HG03045 (cell line): Measurements from ENCODE around the gene TIMM17B.
"Not testable (repeated sequence)": the region's sequence is repeated elsewhere in the genome, so short reads cannot be mapped to it uniquely, and the experiment has no call there.

ENCODE experiments used
- ATAC-seq: cut with Tn5 transposase; IDR thresholded peaks from one replicate; pipeline ENCODE4 v1.9.1; 2021; ENCODE audit warnings: mild to moderate bottlenecking, moderate library complexity; ENCODE audit not compliant: unreplicated experiment

TIMM17B gene

DNA sequence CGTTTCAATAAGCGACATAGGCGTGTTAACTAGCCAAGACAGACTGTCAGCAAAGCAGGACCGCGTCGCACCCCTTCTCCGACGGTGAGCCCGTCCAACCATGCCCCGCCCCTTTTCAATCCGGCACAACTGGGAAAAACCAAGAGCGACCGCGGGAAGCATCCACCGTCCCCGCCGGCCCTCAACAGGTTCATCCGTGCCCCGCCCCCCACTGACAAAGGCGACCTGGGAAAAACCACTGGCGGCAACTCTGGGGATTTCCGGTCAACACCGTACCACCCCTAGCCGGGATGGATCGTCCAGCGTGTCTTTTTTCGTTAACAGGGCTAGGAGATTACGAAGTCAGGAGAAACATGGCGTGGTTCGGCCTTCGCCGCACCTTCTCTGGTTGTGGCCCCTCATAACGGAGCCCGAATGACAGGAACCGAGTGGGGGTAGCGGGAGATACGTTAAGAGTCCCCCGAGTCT lies 377 bp downstream of the TIMM17B start:
- peak; percentile 6 for ATAC-seq

DNA sequence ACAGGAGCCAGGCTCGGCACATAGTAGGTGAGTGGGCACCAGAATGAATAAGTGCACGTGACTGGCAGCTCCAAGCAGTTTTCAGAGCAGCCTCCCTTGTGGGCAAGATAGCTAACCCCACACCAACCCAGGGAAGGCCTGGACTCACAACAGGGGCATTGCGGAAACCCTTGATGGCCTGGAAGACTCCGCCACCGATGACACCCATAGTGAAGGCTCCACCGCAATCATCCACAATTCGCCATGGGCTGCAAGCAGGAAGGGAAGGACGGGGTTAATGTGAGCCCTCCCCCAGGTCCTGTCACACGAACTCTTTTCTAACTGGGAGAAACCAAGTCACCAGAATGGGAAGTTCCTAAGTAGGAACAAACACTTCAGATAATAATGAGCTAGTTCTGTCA lies 957 bp downstream of the TIMM17B start:
- ATAC-seq, result no peak

DNA sequence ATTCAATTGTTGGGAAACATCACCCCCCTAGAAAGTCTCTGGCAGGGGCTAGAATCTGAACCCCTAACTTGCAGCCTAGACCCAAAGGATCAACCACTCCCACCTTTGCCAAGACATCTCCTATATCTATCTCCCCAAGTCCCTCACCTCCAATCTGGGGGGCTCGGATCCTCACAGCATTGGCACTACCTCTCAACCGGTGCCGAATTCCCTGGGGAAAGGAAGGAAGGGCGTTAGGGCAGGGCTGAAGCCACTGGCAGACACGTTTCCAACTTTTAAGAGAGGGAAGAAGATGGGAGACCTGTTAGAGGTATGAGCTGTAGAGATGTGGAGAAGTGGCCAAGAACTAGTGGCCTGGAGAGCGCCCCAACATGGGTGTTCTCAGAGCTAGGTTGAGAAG lies 2.7 kb downstream of the TIMM17B start:
- no peak for ATAC-seq

DNA sequence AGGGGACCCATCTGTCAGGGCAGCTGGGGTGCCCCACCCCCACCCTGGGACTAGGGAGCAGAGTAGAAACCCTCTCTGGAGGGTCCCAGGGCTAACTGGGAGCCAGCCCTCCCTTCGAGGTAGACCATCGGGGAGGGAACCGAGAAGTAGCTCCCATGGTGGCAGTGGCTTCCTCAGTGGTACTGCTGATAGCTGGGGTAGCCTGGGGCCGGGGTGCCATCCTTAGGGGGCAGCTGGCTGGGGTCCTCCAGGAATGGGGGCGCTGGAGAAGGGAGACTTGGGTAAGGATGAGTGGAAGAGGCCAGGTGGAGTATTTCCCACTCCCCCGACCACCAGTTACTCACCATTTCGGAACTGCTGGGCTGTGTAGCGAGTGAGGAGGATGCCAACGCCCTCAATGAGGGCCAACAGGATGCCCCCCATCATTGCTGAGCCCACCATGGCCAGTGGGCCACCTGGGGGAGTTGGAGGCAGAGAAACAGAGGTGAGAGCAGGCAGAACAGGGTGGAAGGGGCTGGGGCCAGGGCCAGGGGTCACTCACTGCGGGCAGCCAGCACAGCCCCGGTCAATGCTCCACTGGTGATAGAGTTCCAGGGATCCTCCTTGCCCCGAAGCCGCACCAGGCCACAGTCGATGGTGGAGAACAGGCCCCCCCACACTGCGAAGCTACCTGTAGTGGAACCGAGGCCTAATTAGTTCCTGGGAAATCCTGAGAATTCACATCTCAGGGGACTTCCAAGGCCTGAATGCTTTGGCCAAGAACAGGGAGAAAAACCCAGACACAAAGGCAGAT lies 3.8 kb downstream of the TIMM17B start:
- ATAC-seq, result no peak

DNA sequence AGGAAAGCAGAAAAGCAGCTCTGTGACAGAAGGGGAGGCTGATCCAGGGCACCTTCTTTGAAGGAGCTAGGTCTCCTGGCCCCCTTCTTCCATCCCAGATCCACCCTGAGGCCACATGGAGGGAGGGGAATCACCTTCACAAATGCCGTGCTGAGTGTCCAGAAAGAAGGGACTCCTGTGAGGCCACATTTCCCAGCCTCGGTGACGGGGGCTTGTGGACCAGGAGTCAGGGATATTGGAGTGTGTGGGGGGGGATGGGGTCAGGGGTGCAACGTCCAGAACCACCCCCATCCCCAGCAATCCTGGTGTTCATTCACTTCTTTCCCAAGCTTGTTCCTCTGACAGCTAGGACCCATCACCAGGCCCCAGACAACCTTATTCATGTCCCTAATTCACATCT lies 4.7 kb downstream of the TIMM17B start:
- ATAC-seq, result no peak

DNA sequence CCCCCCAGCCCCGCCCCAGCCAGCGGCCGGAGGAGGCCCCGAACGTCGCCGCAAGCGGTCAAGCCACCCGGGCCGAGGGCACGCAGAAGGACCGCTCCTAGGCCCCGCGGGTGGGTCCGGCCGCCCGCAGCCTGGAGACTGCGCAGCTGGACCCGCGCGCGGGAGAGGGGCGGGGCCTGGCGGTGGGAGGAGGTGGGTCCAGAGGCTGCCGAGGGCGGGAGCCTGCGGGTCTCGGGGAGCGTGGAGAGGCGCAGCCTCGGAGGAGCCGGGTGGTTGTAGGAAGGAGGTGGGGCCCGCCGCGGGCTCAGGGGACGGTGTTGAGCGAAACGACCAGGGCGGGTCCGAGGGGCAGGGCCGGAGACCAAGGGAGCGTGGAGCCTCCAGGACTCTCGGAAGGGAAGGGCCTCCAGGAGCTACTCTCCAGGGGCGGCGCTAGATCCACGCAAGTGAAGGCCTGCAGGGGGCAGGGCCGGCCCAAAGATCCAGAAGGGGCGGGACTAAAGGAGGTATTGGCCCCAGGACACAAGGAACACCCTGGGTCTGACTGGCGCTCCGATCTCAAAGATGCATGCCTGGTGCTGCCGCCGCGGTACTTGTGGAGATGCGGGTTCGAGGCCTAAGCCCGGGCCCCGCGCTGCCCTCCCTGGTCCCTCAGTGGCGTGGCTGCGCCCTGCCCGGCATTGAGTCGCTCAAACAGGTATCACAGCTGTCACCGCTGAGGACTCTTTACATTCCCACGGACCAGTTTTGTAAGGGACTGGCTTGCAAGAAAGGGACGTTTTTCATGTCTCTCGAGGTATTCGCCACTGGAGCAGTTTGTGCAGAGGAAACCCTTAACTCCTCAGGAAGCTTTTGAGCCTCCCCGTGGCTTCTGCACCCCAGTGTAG lies 5.9 kb downstream of the TIMM17B start:
- ATAC-seq, result peak; percentile 82

DNA sequence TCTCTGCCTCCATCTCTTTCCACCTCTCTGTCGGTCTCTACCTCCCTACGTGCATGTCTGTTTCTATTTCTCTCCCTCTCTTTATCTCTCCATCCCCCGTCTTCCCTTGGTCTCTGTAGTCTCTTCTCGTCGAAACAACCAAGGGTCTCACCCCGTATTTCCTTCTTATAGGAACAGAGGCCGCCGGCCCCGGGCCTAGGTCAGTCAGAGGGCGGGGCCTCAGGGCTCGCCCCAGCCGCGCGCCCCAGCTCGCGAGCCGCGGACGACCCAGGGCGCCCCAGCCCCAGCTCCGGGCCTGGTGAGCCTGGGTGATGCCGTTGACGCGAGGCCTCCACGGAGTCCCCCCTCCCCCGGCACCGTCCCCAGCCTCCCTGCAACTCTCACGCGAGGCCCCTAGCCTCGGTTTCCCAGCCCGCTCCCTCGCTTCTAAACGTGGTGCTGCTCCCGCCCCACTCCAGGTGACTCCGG lies 6.6 kb downstream of the TIMM17B start:
- peak; percentile 45 for ATAC-seq

DNA sequence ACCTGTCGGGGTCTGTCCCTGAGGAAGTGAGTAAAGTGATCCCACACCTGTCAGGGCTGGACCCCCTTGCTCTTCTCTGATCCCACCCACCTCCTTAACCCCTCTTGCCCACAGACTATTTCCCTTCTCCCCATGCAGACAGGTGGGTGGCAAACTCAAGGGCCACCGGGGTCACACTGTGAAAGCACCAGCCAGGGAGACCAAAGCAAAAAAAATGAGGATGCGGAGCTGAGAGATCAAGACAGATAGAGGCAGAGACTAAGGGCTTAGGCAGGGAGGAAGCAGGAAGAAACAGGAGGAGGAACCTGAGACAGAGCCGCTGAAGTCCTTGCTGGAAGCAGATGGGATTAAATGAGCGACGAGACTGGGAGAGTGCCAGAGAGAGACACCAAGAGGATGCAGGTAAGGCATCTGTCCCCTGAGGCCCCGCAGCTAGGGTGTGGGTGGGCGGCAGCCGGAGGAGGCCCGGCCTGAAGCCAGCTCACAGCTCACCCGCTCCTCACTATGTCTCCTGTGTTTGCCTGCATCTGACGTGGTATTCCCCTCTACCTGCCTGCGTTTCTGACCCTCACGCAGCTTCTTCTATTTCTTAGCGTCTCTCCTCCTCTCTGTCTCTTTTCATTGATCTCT lies 7.2 kb downstream of the TIMM17B start:
- no peak for ATAC-seq

DNA sequence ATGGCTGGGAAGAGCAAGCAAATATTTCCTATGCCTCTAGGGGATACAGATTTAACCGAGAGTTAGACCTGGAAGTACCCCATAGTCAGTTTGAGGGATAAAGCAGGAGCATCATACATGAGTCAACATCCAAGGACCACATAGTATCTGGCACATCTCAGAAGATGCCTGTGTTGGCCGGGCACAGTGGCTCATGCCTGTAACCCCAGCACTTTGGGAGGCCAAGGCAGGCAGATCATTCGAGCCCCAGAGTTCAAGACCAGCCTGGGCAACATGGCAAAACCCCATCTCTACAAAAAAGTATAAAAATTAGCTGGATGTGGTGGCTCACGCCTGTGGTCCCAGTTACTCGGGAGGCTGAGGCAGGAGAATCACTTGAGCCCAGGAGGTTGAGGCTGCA lies 11.0 kb downstream of the TIMM17B start:
- not testable (repeated sequence) for ATAC-seq

DNA sequence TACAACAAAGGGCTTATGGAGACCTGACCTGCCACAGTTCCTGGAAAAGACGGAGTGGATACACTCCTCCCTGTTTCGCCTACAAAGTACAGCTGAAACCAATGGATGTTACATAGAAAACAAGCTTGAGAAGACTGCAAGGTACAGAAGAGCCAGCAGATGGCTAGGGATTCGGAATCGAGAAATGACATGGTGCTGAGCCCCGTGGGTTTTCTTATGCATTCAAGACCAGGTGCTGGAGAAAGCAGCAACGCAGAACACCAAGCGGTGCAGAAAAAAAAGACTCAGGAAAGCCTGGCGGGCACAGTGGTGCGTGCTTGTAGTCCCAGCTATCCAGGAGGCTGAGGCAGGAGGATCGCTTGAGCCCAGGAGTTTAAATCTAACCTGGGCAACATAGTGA lies 13.8 kb downstream of the TIMM17B start:
- ATAC-seq, result no peak

DNA sequence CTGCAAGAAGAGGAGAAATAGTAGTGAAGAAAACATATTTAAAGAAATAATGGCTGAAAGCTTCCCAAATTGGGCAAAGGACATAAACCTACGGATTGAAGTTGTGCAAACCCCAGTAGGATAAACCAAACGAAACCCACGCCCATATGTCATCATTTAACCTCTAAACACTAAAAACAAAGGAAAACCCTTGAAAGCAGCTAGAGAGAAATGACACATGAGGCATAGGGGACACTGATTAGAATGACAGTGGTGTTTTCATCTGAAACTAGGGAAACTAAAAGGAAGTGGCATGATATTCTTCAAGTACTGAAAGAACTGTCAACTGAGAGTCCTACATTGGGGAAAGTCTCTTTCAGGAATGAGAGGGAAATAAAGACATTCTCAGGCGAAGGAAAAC lies 20.6 kb downstream of the TIMM17B start:
- not testable (repeated sequence) for ATAC-seq

GRCh38 chrX:48872017-48872416 lies 25.6 kb downstream of the TIMM17B start:
- ATAC-seq, result not testable (repeated sequence)

GRCh38 chrX:48864210-48864609 lies 33.4 kb downstream of the TIMM17B start:
- no peak for ATAC-seq

DNA sequence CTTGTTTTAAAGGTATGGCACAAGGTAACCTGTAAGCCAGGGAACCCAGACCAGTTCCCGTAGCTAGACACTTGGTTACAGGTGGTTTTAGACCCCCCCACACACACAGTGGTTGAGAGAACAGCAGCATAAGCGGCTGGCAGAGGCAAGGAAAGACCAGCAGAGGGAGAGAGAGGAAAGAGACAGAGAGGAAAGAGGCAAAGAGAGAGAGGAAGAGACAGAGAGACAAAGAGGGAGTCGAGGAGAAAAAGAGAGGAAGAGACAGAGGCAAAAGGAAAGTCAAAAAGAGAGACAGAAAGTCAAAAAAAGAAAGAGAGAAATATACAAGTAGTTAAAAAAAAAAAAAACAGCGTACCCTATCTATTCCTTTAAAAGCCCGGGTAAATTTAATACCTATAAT lies 42.7 kb downstream of the TIMM17B start:
- no peak for ATAC-seq

- ATAC-seq, result not testable (repeated sequence)
Observed at GRCh38 chrX:48854121-48854804, 43.3 kb downstream of the TIMM17B start.

GRCh38 chrX:48853494-48853893 lies 44.1 kb downstream of the TIMM17B start:
- ATAC-seq, result not testable (repeated sequence)

GRCh38 chrX:48852857-48853256 lies 44.7 kb downstream of the TIMM17B start:
- ATAC-seq, result no peak

- no peak for ATAC-seq
Observed at GRCh38 chrX:48848847-48849246, 48.7 kb downstream of the TIMM17B start.
